ENCODE data around the gene DDB1.

DNA sequence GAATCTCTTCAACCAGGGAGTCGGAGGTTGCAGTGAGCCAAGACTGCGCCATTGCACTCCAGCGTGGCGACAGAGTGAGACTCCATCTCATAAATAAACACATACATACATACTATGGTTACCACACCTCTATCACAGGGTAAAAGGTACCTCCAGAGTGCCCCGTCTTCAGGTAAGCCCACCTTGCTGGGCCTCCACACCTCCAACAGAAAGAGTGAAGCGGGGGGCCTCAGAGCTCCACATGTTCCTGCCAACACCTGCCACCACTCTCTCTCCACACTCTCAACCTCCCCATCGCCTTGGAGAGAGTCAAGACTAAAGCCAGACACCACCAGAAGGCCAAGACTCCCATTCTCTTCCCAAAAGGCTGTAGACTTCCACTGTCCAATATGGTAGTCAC lies 27.5 kb downstream of the DDB1 start:
- no peak for TF ChIP-seq POLR2A (IDR thresholded peaks at IDR 0.05; ENCODE audit: low read depth, low read length)
- no peak for TF ChIP-seq POLR2AphosphoS5 (IDR thresholded peaks at IDR 0.05; ENCODE audit: low read depth, low read length)

Data from GM12892 (cell line).